Measurements from ENCODE around the gene SUN3.
A peak's percentile ranks its signal among the peaks of the same experiment; 100 is the strongest.

The SUN3 gene

DNA sequence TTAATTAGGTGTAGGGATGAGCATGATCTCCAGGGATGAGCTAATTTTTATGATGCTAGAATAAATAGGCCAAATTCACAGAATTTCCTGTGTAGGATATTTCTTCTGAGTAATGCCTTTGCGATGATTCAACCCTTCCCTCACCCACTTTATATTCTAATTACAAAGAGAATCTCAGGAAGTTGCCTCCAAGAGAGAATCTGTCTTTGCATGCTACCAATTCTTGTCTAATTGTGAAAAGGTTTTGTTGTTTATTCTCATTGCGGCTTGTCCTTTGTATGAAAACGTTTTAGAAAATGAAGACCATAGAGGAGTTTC lies 12.7 kb upstream of the SUN3 start:
- H3K36me3 Mint-ChIP-seq = no peaks in the 10 kb centered on the region
- no peaks in the 10 kb centered on the region for H3K9me3 Mint-ChIP-seq
- ATAC-seq = no peak
- H3K4me3 Mint-ChIP-seq = no peak overlapping the region
- H3K4me1 Mint-ChIP-seq = no peaks in the 10 kb centered on the region
- H3K27me3 Mint-ChIP-seq = peaks cover 18% of the 10 kb centered on the region
- H3K27ac Mint-ChIP-seq = no peak overlapping the region

- ATAC-seq = no peak
- Mint-ChIP-seq H3K36me3 (no peaks in the 10 kb centered on the region), H3K27me3 (peaks cover 19% of the 10 kb centered on the region), H3K9me3 (no peaks in the 10 kb centered on the region), H3K4me1 (peaks cover 3% of the 10 kb centered on the region), H3K27ac (no peak overlapping the region), H3K4me3 (no peak overlapping the region)
Observed at GRCh38 chr7:48040944-48041652, 12.2 kb upstream of the SUN3 start.

- Mint-ChIP-seq H3K36me3 (no peaks in the 10 kb centered on the region), H3K27ac (no peak overlapping the region), H3K4me1 (peaks cover 10% of the 10 kb centered on the region), H3K9me3 (no peaks in the 10 kb centered on the region), H3K4me3 (no peak overlapping the region), H3K27me3 (peaks cover 18% of the 10 kb centered on the region)
- no peak for ATAC-seq
Observed at GRCh38 chr7:48038815-48039506, 10.1 kb upstream of the SUN3 start.

DNA sequence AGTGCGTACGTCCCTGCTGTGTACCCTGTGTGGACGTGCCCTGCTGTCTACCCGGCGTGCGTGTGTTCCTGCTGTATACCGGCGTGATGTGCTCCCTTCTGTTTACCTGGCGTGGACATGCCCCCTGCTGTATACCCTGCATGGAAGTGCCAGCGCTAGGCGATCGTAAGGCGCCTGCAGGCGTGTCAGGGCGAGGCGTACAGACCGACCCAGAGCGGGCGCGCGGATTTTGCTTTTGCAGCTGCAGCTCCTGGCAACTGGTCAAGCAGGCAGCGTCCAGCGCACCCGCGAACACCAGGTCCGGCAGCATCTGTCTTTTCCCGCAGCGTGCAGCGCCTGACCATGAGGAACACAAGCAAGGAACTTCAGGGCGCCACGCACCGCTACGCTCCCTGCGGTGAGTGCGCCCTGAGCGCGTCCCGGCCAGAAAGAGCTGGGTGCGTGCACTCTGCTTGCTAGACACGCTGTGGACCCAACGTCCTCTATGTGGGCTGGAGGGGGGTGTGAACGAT lies 7.1 kb upstream of the SUN3 start:
- Mint-ChIP-seq H3K4me1 (peaks cover 10% of the 10 kb centered on the region), H3K36me3 (no peaks in the 10 kb centered on the region), H3K27ac (peak overlapping the region; percentile 28), H3K4me3 (peak overlapping the region; percentile 77), H3K9me3 (peaks cover 2% of the 10 kb centered on the region), H3K27me3 (peaks cover 48% of the 10 kb centered on the region)
- ATAC-seq = no peak

GRCh38 chr7:48035301-48035966 lies 6.5 kb upstream of the SUN3 start, which contains the start of gene C7orf57:
TSS of gene C7orf57 (plus strand) at chr7:48035543. CDS start at chr7:48036309, 766 bp downstream.
- Mint-ChIP-seq H3K36me3 (no peaks in the 10 kb centered on the region), H3K4me1 (peaks cover 10% of the 10 kb centered on the region), H3K4me3 (peak within 1 kb of the TSS; percentile 77), H3K27me3 (peaks cover 54% of the 10 kb centered on the region), H3K27ac (peak within 1 kb of the TSS; percentile 28), H3K9me3 (peaks cover 2% of the 10 kb centered on the region)
- ATAC-seq = peak; percentile 95

DNA sequence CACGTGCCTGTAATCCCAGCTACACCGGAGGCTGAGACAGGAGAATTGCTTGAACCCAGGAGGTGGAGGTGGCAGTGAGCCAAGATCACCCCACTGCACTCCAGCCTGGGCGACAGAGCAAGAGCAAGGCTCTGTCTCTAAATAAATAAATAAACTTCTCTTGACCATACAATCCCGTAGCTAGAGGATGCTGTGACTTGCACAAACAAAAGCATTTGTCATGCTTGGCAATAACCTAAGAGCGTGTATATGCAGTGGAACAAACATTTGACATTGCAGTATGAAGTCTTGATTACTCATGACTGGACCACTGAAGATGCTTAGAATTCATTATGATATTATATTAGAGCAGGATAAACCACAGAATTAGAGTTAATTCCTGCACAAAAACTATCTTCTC lies 5.0 kb upstream of the SUN3 start:
- peaks cover 10% of the 10 kb centered on the region for H3K4me1 Mint-ChIP-seq
- ATAC-seq = no peak
- peaks cover 2% of the 10 kb centered on the region for H3K9me3 Mint-ChIP-seq
- H3K4me3 Mint-ChIP-seq = no peak overlapping the region
- H3K27ac Mint-ChIP-seq = no peak overlapping the region
- H3K36me3 Mint-ChIP-seq = no peaks in the 10 kb centered on the region
- H3K27me3 Mint-ChIP-seq = peaks cover 69% of the 10 kb centered on the region

DNA sequence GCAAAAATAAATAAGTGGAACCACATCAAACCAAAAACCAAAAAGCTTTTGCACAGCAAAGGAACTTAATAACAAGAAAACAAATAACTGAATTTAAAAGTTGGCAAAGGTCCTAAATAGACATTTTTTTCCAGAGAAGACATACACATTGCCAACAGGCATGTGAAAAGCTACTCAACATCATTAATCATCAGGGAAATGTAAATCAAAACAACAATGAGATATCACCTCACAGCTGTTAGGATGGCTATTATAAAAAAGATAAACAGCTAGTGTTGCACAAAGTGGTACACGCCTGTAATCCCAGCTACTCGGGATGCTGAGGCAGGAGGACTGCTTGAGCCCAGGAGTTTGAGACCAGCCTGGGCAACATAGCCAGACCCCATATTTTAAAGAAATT lies 2.2 kb upstream of the SUN3 start:
- ATAC-seq = no peak
- Mint-ChIP-seq H3K36me3 (no peaks in the 10 kb centered on the region), H3K4me1 (peaks cover 7% of the 10 kb centered on the region), H3K27ac (no peak overlapping the region), H3K4me3 (no peak overlapping the region), H3K9me3 (peaks cover 2% of the 10 kb centered on the region), H3K27me3 (peaks cover 63% of the 10 kb centered on the region)

DNA sequence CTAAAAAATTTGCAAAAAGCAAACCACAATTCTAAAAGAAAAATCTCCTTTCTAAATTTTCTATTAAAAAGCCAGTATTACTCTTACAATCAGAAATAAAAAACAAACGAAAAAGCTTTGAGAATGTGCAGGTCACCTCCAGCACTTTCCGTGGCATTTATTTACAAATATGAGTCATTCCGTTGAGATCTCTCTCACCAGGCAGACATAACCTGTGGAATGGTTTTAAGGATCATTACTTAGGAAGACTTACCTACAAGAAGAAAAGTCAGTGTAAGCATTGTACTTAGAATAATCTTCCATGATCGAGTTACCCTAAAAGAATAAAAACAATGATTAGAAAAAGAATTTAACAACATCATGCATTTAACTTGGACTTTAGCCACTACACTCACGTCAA lies 3.3 kb downstream of the SUN3 start:
- Mint-ChIP-seq H3K27me3 (peaks cover 38% of the 10 kb centered on the region), H3K36me3 (no peaks in the 10 kb centered on the region), H3K4me3 (no peak overlapping the region), H3K27ac (no peak overlapping the region), H3K9me3 (peaks cover 18% of the 10 kb centered on the region), H3K4me1 (no peaks in the 10 kb centered on the region)
- no peak for ATAC-seq

GRCh38 chr7:48017674-48018073 lies 11.2 kb downstream of the SUN3 start:
- Mint-ChIP-seq H3K9me3 (peaks cover 12% of the 10 kb centered on the region), H3K27ac (no peak overlapping the region), H3K4me3 (no peak overlapping the region), H3K4me1 (no peaks in the 10 kb centered on the region), H3K27me3 (peaks cover 45% of the 10 kb centered on the region), H3K36me3 (peaks cover 9% of the 10 kb centered on the region)
- ATAC-seq = no peak

- H3K36me3 Mint-ChIP-seq = peaks cover 9% of the 10 kb centered on the region
- peaks cover 9% of the 10 kb centered on the region for H3K9me3 Mint-ChIP-seq
- no peak overlapping the region for H3K27ac Mint-ChIP-seq
- ATAC-seq = no peak
- peaks cover 37% of the 10 kb centered on the region for H3K27me3 Mint-ChIP-seq
- peaks cover 3% of the 10 kb centered on the region for H3K4me1 Mint-ChIP-seq
- no peak overlapping the region for H3K4me3 Mint-ChIP-seq
Observed at GRCh38 chr7:48016641-48017040, 12.3 kb downstream of the SUN3 start.

DNA sequence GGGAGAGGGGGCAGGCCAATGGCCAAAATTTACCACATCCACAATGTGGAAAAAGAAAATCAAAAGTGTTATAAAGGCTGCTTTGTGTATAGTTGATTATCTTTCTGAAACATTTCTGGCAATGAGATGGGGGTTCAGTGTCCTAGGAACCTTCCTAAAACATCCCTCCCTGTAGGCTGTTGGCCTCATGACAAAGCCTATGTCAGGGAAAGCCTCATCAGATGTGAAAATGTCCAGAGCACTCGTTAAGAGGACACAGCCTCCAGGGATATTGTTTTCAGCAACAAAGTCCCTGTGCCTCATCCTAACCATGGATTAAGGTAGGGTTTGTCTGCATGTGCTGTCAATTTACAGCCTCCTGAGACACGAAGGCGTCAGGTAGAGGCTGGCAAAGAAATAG lies 17.0 kb downstream of the SUN3 start:
- Mint-ChIP-seq H3K4me3 (no peak overlapping the region), H3K27ac (no peak overlapping the region), H3K36me3 (no peaks in the 10 kb centered on the region), H3K27me3 (peaks cover 16% of the 10 kb centered on the region), H3K4me1 (peaks cover 13% of the 10 kb centered on the region), H3K9me3 (no peaks in the 10 kb centered on the region)
- no peak for ATAC-seq

- no peak overlapping the region for H3K4me3 Mint-ChIP-seq
- peaks cover 13% of the 10 kb centered on the region for H3K4me1 Mint-ChIP-seq
- peaks cover 19% of the 10 kb centered on the region for H3K27me3 Mint-ChIP-seq
- no peak for ATAC-seq
- H3K36me3 Mint-ChIP-seq = no peaks in the 10 kb centered on the region
- H3K9me3 Mint-ChIP-seq = no peaks in the 10 kb centered on the region
- H3K27ac Mint-ChIP-seq = no peak overlapping the region
Observed at GRCh38 chr7:48011323-48011722, 17.6 kb downstream of the SUN3 start.

DNA sequence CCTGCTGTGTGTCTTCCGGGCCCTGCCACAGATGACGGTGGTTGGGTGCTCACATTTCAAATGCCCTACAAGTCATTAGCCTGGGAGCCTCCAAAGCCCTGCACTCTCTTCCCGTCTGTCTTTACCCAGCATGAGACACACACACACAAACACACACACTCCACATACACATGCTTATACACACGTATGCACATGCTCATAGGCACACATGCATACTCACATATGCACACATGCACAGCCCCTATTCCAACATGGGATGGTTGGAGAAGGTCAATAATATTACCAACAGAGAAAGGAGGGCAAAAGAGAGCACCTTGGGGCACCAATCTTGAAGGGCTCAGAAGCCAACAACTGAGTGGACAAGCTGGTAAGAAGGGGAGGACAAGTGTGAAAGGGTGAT lies 19.0 kb downstream of the SUN3 start:
- no peak overlapping the region for H3K27ac Mint-ChIP-seq
- H3K9me3 Mint-ChIP-seq = no peaks in the 10 kb centered on the region
- ATAC-seq = no peak
- H3K4me3 Mint-ChIP-seq = no peak overlapping the region
- H3K36me3 Mint-ChIP-seq = no peaks in the 10 kb centered on the region
- peaks cover 26% of the 10 kb centered on the region for H3K27me3 Mint-ChIP-seq
- H3K4me1 Mint-ChIP-seq = peaks cover 15% of the 10 kb centered on the region

GRCh38 chr7:48009257-48009656 lies 19.6 kb downstream of the SUN3 start:
- ATAC-seq = no peak
- Mint-ChIP-seq H3K27me3 (peaks cover 33% of the 10 kb centered on the region), H3K9me3 (no peaks in the 10 kb centered on the region), H3K27ac (no peak overlapping the region), H3K36me3 (no peaks in the 10 kb centered on the region), H3K4me1 (peaks cover 20% of the 10 kb centered on the region), H3K4me3 (no peak overlapping the region)

DNA sequence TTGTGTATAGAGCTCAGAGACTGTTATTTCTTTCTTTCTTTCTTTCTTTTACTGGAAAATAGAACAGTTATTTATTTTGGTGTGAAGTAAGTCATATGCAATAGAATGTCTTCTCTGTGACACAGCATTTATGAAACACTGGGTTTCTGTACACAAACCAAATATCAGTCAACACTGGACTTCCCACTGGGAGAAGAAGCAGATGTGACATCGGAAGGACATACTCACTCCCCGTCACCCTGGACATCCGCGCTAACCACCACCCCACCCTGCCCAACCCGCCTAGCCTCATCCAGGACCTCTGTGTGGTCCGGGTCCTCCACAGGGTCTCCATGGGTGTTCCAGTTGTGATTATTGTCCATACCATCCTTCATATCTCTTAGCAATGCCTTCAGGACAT lies 22.0 kb downstream of the SUN3 start:
- Mint-ChIP-seq H3K27me3 (peaks cover 52% of the 10 kb centered on the region), H3K27ac (no peak overlapping the region), H3K9me3 (no peaks in the 10 kb centered on the region), H3K4me1 (peaks cover 19% of the 10 kb centered on the region), H3K36me3 (no peaks in the 10 kb centered on the region), H3K4me3 (no peak overlapping the region)
- no peak for ATAC-seq

Data from stimulated activated memory B cell treated with anti-CD40 and anti-IgM and Interleukin-4, amounts not matched to agents 10 μg/mL and 1 μg/mL and 100 μg/mL, for 72 hours (primary cell).